GM12865 (cell line): ENCODE measurements around the gene MTCL1.

Experiments used
- DNase-seq: peaks from one replicate; pipeline ENCODE4 v3.0.0; 2010; ENCODE audit warnings: low read depth
- H3K4me3 ChIP-seq: 2 replicates; pipeline ENCODE4 v1.5.1; 2011; ENCODE audit warnings: mild to moderate bottlenecking, low read depth, low read length, control low read depth
- TF ChIP-seq, protein P1 (sequence below): IDR thresholded peaks from 2 replicates; pipeline ENCODE4 v1.5.1; 2011; ENCODE audit warnings: low read length, control low read depth, low read depth, inconsistent platforms; ENCODE audit not compliant: insufficient read depth; ENCODE audit errors: missing control alignments

MTCL1 gene

DNA sequence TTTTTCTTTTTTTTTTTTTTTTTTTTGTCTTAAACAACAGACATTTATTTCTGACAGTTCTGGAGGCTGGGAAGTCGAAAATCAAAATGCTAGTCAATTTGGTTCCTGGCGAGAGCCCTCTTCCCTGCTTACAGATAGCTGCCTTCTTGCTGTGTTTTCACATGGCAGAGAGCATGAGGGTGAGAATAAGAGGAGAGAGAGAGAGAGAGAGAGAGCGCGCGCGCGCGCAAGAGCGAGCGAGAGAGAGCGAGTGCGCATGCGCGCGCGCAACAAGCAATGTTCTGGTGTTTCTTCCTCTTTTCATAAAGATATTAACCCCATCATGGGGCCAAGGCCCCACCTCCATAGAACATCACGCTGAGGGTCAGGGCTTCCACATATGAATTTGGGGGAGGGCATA is 20.9 kb downstream of the MTCL1 start:
- no peak for DNase-seq
- no peak overlapping the region for H3K4me3 ChIP-seq
- TF ChIP-seq, protein P1, sequence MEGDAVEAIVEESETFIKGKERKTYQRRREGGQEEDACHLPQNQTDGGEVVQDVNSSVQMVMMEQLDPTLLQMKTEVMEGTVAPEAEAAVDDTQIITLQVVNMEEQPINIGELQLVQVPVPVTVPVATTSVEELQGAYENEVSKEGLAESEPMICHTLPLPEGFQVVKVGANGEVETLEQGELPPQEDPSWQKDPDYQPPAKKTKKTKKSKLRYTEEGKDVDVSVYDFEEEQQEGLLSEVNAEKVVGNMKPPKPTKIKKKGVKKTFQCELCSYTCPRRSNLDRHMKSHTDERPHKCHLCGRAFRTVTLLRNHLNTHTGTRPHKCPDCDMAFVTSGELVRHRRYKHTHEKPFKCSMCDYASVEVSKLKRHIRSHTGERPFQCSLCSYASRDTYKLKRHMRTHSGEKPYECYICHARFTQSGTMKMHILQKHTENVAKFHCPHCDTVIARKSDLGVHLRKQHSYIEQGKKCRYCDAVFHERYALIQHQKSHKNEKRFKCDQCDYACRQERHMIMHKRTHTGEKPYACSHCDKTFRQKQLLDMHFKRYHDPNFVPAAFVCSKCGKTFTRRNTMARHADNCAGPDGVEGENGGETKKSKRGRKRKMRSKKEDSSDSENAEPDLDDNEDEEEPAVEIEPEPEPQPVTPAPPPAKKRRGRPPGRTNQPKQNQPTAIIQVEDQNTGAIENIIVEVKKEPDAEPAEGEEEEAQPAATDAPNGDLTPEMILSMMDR: no peak

GRCh38 chr18:8726963-8727705 is 21.8 kb downstream of the MTCL1 start:
- H3K4me3 ChIP-seq: no peak overlapping the region
- no peak for DNase-seq
- TF ChIP-seq, protein P1: no peak

DNA sequence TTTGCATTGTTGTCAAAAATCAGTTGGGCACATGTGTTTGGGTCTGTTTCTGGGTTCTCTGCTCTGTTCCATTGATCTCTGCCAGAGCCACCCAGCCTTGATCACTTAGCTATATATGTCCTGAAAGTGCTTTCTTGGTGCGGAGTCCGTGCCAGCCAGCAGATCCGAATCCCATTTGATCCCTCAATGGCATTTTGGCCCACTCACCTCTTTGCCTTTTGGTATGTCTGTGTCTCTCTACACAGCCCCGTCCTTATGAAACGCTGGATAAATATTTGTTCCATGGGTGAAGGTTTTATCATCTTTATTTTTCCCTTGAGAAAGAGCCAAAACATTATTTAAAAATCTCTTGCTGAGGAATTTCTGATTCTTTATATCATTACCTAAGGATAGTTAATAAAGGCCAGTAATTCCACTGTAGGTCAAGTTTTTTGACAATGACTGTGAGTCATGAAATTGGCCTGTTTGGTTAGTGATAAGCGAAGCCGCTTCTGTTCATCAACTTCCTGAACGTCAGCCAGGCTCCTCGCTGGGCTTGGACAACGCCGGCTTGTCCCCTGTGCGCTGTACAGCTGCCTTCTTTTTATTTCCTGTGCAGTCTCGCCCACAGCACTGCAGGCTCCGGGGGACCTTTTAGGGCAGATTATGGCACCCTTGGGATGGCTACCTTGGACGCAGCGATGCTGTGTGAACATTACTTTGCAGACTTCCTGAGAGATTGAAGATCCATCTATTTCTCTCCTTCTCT is 24.9 kb downstream of the MTCL1 start:
- DNase-seq: no peak
- TF ChIP-seq, protein P1: no peak
- H3K4me3 ChIP-seq: no peak overlapping the region

DNA sequence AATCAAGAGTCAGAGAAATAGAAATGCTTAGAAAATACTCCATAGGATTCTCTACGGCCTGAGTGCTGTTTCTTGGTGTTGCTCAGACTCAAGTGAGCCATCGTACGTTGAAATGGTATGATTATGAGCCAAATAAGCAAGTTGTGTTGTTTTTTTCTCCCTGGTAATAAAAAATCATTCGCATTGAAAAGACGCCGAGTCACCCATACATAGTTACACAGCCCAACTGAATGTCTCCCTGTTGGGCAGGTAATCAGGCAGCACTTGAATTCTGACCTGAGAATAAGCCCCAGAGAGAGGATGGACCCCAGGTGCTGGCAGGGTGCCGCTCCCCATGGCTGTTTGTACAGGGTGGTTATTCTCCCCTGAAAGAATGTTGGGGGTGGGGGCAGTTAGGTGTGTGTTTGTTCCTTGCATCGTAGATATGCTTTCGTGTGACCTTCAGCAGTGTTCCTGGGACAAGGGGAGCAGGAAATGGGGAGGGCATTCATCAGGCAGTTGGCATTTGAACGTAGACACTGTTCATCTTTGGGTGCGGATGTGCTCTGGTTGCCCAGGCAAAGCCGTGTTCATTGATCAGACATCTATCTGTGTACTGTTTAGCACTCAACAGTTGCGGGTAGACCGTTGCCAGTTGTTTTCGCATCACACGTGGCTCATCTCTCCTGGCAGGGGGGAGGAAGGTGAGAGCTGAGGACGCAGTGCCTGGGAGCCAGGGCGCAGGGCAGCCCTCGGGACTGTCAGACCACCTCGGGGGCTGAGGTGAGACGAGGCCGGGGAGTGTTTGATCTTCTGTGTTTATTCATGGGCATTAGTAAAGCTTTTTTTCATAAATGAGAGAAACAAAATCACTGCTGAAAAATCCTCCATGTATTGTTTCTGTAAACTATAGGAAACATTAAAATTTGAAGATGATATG is 27.3 kb downstream of the MTCL1 start:
- TF ChIP-seq, protein P1: no peak
- DNase-seq: no peak
- no peak overlapping the region for H3K4me3 ChIP-seq

DNA sequence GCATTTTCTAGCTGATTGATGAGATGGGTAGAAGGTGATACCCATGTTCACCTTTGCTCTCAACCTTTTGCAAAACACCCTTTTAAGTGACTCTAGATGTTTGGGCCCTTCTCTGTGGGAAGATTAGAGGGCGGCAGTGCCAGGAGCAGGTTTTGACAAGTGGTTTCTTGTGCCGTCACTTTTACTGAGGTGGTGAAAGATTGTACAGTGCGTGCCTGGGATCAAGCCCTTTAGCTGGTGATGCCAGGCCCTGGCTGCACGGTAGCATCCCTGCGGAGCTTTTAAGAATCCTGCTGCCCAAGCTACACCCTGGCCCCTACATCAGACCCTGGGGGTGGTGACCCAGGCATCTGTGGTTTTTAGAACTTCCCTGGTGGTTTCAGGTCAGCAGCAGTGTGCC is 29.1 kb downstream of the MTCL1 start:
- TF ChIP-seq, protein P1: no peak
- H3K4me3 ChIP-seq: no peak overlapping the region
- DNase-seq: no peak

GRCh38 chr18:8735274-8735673 is 29.9 kb downstream of the MTCL1 start:
- DNase-seq: no peak
- no peak overlapping the region for H3K4me3 ChIP-seq
- TF ChIP-seq, protein P1: no peak
